Measurements from ENCODE around the gene MED9. TPM values are rescaled to one million over a fixed set of nuclear protein-coding genes. Genes with fewer than 3 reads are reported as not detected.
A peak's percentile ranks its signal among the peaks of the same experiment; 100 is the strongest.

Gene MED9
- total RNA-seq, 2 donors from 2014 or later = 11.3 to 18.2 TPM

GRCh38 chr17:17527534-17527933 lies 50.7 kb downstream of the MED9 start:
- no peak overlapping the region for H3K4me3 Mint-ChIP-seq
- DNase-seq (ENCODE audit: low spot score) = no peak
- no peaks in the 10 kb centered on the region for H3K27me3 Mint-ChIP-seq
- peaks cover 0 to 4% of the 10 kb centered on the region in 2 donors for H3K4me1 Mint-ChIP-seq (ENCODE audit: low read depth in 2 of 2)
- H3K36me3 Mint-ChIP-seq = no peaks in the 10 kb centered on the region
- no peak for ATAC-seq
- H3K9me3 Mint-ChIP-seq = no peaks in the 10 kb centered on the region
- no peak overlapping the region for H3K27ac Mint-ChIP-seq

GRCh38 chr17:17527956-17528500 lies 51.2 kb downstream of the MED9 start:
- H3K9me3 Mint-ChIP-seq = no peaks in the 10 kb centered on the region
- no peak overlapping the region for H3K4me3 Mint-ChIP-seq
- no peak overlapping the region for H3K27ac Mint-ChIP-seq
- H3K36me3 Mint-ChIP-seq = no peaks in the 10 kb centered on the region
- DNase-seq (ENCODE audit: low spot score) = no peak
- no peaks in the 10 kb centered on the region for H3K27me3 Mint-ChIP-seq
- peaks cover 0 to 4% of the 10 kb centered on the region in 2 donors for H3K4me1 Mint-ChIP-seq (ENCODE audit: low read depth in 2 of 2)
- ATAC-seq = no peak

- H3K4me1 Mint-ChIP-seq (ENCODE audit: low read depth in 2 of 2) = peaks cover 0 to 4% of the 10 kb centered on the region in 2 donors
- no peaks in the 10 kb centered on the region for H3K9me3 Mint-ChIP-seq
- H3K36me3 Mint-ChIP-seq = no peaks in the 10 kb centered on the region
- H3K4me3 Mint-ChIP-seq = no peak overlapping the region
- no peaks in the 10 kb centered on the region for H3K27me3 Mint-ChIP-seq
- ATAC-seq (peak; percentile 24 to 45), DNase-seq (ENCODE audit: low spot score) (no peak)
- H3K27ac Mint-ChIP-seq = no peak overlapping the region
These were observed 52.2 kb downstream of the MED9 start for GRCh38 chr17:17528696-17529652.

DNA sequence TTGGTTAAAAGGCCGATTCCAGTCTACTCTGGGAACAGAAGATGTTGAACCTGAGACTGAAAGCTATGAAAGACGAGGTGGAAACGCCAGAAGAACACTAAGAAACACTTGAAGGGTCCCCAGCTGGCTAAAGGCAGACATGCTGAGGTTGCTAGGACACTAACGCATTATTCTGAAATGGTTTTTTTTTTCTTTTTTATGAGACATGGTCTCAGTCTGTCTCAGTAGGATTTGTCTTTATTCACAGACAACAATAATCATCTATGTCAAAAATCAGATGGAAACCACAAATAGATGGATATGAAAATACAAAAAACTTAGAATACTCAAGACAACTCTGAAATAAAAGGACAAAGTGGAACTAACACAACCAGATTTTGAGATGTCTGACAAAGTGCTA lies 54.4 kb downstream of the MED9 start:
- H3K27ac Mint-ChIP-seq = no peak overlapping the region
- ATAC-seq = no peak

GRCh38 chr17:17532991-17533390 lies 56.2 kb downstream of the MED9 start:
- ATAC-seq (no peak), DNase-seq (ENCODE audit: low spot score) (no peak)
- Mint-ChIP-seq H3K4me3 (no peak overlapping the region), H3K27me3 (no peaks in the 10 kb centered on the region), H3K9me3 (no peaks in the 10 kb centered on the region), H3K4me1 (ENCODE audit: low read depth in 2 of 2) (peaks cover 0 to 4% of the 10 kb centered on the region in 2 donors), H3K27ac (no peak overlapping the region), H3K36me3 (no peaks in the 10 kb centered on the region)

More for the DNA sequence above, 54.4 kb downstream of the MED9 start:
- no peaks in the 10 kb centered on the region for H3K27me3 Mint-ChIP-seq
- H3K4me1 Mint-ChIP-seq (ENCODE audit: low read depth in 2 of 2) = peaks cover 0 to 4% of the 10 kb centered on the region in 2 donors
- no peaks in the 10 kb centered on the region for H3K36me3 Mint-ChIP-seq
- no peak overlapping the region for H3K4me3 Mint-ChIP-seq
- no peaks in the 10 kb centered on the region for H3K9me3 Mint-ChIP-seq
- DNase-seq (ENCODE audit: low spot score) = no peak

DNA sequence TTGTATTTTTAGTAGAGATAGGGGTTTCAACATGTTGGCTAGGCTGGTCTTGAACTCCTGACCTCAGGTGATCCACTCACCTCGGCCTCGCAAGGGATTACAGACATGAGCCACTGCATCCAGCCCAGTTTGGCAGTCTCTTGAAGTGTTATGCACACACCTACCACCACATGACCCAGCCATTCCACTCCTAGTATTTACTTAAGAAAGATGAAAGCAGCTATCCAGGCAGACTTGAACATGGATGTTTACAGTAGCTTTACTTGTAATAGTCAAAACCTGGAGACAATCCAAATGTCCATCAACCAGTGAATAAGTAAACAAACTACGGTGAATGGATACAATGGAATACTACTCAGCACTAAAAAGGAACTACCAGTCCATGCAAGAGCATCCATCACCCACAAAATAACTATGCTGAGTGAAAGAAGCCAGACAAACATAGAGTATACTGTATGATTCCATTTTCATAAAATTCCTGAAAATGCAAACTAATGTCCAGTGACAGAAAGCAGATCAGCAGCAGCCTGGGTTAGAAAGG lies 57.2 kb downstream of the MED9 start:
- ATAC-seq = no peak
- H3K4me3 Mint-ChIP-seq = no peak overlapping the region
- H3K27me3 Mint-ChIP-seq = no peaks in the 10 kb centered on the region

DNA sequence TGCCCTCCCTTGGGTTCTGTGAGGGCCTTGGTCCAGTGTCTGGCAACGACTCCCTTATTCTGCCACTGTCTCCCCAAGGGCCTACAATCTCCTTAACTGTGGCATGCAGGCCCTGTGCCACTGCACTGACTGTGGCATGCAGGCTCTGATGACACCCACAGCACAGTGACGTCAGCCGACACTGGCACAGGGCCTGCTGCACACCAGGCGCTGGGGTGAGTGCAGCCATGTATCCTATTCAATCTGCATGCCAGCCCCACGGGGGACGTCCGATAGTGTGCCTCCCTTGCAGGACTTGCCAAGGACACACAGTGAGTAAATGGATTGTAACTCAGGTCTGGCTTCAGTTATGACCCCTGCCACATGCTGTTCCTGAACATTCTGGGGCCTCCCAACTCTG lies 59.2 kb downstream of the MED9 start:
- H3K9me3 Mint-ChIP-seq = no peaks in the 10 kb centered on the region
- no peak overlapping the region for H3K4me3 Mint-ChIP-seq
- ATAC-seq (peak in 1 of 2 donors; percentile 40), DNase-seq (ENCODE audit: low spot score) (no peak)
- no peaks in the 10 kb centered on the region for H3K4me1 Mint-ChIP-seq (ENCODE audit: low read depth in 2 of 2)
- H3K27me3 Mint-ChIP-seq = no peaks in the 10 kb centered on the region
- no peak overlapping the region for H3K27ac Mint-ChIP-seq
- no peaks in the 10 kb centered on the region for H3K36me3 Mint-ChIP-seq

More for the DNA sequence above, 57.2 kb downstream of the MED9 start:
- no peaks in the 10 kb centered on the region for H3K36me3 Mint-ChIP-seq
- DNase-seq (ENCODE audit: low spot score) = no peak
- peaks cover 0 to 4% of the 10 kb centered on the region in 2 donors for H3K4me1 Mint-ChIP-seq (ENCODE audit: low read depth in 2 of 2)
- H3K27ac Mint-ChIP-seq = no peak overlapping the region
- no peaks in the 10 kb centered on the region for H3K9me3 Mint-ChIP-seq

DNA sequence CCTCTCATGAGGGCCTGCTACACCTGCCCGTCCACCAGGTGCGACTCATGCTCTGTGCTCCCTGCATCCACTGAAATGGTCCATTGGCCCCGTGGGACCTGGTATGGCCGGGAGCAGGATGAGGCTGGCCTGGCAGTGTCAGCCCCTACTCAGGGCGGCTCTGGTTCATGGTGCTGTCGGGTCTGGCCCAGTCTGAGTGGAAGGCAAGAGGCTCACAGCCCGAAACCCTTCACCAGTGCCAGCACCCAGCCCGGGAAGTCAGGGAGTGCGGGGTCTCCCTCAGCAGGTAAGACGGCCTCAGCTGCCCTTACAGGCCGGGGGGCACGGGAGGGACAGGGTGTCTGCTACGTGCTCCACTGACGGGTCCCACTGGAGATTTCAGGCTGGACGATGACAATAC lies 59.9 kb downstream of the MED9 start:
- no peak for DNase-seq (ENCODE audit: low spot score)
- Mint-ChIP-seq H3K27me3 (no peaks in the 10 kb centered on the region), H3K27ac (no peak overlapping the region), H3K36me3 (no peaks in the 10 kb centered on the region), H3K9me3 (no peaks in the 10 kb centered on the region), H3K4me3 (no peak overlapping the region), H3K4me1 (ENCODE audit: low read depth in 2 of 2) (no peaks in the 10 kb centered on the region)
- ATAC-seq = no peak

DNA sequence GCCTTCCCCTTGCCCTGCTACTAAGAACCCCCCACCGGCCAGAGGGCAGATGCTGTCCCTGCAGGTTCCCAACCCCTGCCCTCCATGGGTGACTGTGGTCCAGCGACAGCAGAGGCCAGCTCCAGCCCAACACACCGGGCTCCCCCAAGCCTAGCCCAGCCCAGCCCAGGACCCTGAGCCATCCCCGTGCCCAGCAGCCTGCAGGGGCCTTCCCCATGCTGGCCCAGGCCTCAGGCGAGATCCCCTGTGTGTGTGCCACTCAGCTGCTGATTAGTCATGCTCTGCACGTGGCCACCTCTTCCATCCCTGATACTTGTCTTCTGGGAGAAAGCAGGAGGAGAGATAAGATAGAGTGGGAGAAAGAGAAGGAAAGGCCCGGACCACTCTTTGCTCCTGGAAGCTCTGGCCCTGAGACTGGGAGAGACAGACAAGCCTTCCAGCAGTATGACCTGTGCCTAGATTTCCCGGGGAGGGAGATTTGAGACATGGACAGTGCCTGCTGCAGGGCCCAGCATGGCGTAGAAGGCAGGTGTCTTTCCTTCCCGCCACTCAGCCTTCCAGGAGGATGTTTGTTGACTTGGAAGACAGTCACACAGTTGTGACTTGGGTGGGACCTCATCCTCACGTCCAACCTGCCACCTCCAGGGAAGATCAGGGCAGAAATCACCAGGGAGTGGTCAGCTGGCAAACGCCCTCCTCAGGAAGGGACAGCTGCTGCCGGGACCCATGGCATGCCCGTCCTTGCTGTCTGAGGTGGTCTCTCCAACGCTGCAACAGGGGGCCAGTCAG lies 60.7 kb downstream of the MED9 start:
- no peaks in the 10 kb centered on the region for H3K4me1 Mint-ChIP-seq (ENCODE audit: low read depth in 2 of 2)
- H3K4me3 Mint-ChIP-seq = no peak overlapping the region
- DNase-seq (ENCODE audit: low spot score) (no peak), ATAC-seq (no peak)
- H3K27me3 Mint-ChIP-seq = no peaks in the 10 kb centered on the region
- no peaks in the 10 kb centered on the region for H3K9me3 Mint-ChIP-seq
- no peaks in the 10 kb centered on the region for H3K36me3 Mint-ChIP-seq
- no peak overlapping the region for H3K27ac Mint-ChIP-seq

- no peak for ATAC-seq
- no peak overlapping the region for H3K27ac Mint-ChIP-seq
- H3K36me3 Mint-ChIP-seq = no peaks in the 10 kb centered on the region
- H3K4me3 Mint-ChIP-seq = no peak overlapping the region
- no peak for DNase-seq (ENCODE audit: low spot score)
- no peaks in the 10 kb centered on the region for H3K9me3 Mint-ChIP-seq
- no peaks in the 10 kb centered on the region for H3K4me1 Mint-ChIP-seq (ENCODE audit: low read depth in 2 of 2)
- H3K27me3 Mint-ChIP-seq = no peaks in the 10 kb centered on the region
These were observed 61.9 kb downstream of the MED9 start for GRCh38 chr17:17538417-17539391.

DNA sequence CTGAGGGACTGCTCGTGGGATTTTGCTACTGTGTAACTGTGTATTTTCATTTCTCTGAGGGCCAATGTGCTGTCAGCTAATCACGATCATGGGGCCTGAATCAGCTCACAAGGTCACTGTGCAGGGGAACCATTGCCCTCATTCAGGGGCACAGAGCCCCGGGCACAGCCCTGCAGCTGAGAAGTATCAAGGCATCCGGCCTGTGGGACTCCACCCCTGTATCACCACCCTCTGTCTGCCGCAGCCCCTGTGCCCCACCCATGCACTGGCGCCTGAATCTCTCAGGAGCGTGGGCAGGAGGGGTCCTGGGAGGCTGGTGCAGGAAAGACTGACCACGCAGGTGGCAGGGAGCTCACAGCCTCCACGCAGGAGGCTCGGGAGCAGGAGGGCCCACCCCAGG lies 62.8 kb downstream of the MED9 start:
- DNase-seq (ENCODE audit: low spot score) = no peak
- H3K4me1 Mint-ChIP-seq (ENCODE audit: low read depth in 2 of 2) = no peaks in the 10 kb centered on the region
- H3K27me3 Mint-ChIP-seq = no peaks in the 10 kb centered on the region
- ATAC-seq = no peak
- no peak overlapping the region for H3K4me3 Mint-ChIP-seq
- H3K36me3 Mint-ChIP-seq = no peaks in the 10 kb centered on the region
- no peak overlapping the region for H3K27ac Mint-ChIP-seq
- no peaks in the 10 kb centered on the region for H3K9me3 Mint-ChIP-seq

DNA sequence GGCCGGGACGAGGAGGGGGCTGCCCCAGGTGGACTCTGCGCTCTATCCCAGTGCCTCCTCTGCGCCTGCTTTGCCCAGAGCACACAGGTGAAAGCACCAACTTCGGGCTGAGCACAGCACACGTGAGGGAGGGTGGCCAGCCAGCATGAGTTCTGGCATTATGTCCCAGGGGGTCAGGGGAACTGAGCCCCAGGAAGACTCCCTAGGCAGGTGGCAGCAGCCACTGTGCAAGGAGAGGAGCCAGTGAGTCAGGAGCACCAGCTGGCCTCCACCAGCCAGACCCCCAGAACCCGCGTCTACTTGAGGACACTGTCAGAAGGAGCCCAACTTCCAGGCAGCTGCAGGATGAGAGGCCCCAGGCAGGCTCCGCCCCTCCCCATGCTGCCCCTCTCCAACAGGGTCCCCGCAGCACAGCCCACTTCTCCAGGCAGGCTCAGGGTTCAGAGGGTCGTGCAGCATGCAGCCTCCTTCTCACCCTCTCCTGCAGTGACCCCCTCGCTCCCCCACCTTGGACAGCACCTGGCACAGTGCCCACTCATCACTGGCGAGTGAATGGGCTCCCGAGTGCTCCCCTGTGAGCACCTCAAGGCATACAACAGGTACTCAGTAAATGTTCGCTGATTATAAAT lies 63.6 kb downstream of the MED9 start:
- no peaks in the 10 kb centered on the region for H3K36me3 Mint-ChIP-seq
- H3K4me1 Mint-ChIP-seq (ENCODE audit: low read depth in 2 of 2) = no peaks in the 10 kb centered on the region
- H3K27me3 Mint-ChIP-seq = no peaks in the 10 kb centered on the region
- no peak for DNase-seq (ENCODE audit: low spot score)
- no peak overlapping the region for H3K4me3 Mint-ChIP-seq
- no peaks in the 10 kb centered on the region for H3K9me3 Mint-ChIP-seq
- H3K27ac Mint-ChIP-seq = no peak overlapping the region
- no peak for ATAC-seq
